C4-2B (cell line): ENCODE data around the gene RASAL2.

Experiments used
- H3K27ac ChIP-seq: fragments of 450-650 bp; 2 replicates; pipeline ENCODE4 v1.5.1; 2017
- CTCF ChIP-seq: fragments of 450-650 bp; conservative IDR thresholded peaks from 2 replicates; pipeline ENCODE4 v1.5.1; 2017; ENCODE audit warnings: mild to moderate bottlenecking
- ZFX ChIP-seq: fragments of 450-650 bp; IDR thresholded peaks from 2 replicates; pipeline ENCODE4 v1.6.1; 2017

The RASAL2 gene

GRCh38 chr1:178224358-178224757 lies 130.5 kb downstream of the RASAL2 start:
- H3K27ac ChIP-seq: no peak overlapping the region
- no peak for TF ChIP-seq ZFX

- TF ChIP-seq ZFX (no peak), CTCF (no peak)
- H3K27ac ChIP-seq: no peak overlapping the region
Observed at GRCh38 chr1:178230881-178231409, 137.0 kb downstream of the RASAL2 start.

- TF ChIP-seq ZFX (no peak), CTCF (no peak)
- H3K27ac ChIP-seq: no peak overlapping the region
Observed at GRCh38 chr1:178232108-178232507, 138.2 kb downstream of the RASAL2 start.

GRCh38 chr1:178232949-178233348 lies 139.0 kb downstream of the RASAL2 start:
- TF ChIP-seq CTCF (no peak), ZFX (no peak)
- no peak overlapping the region for H3K27ac ChIP-seq

GRCh38 chr1:178237121-178237520 lies 143.2 kb downstream of the RASAL2 start:
- TF ChIP-seq ZFX: no peak
- TF ChIP-seq CTCF: no peak
- no peak overlapping the region for H3K27ac ChIP-seq

GRCh38 chr1:178238722-178239510 lies 145.0 kb downstream of the RASAL2 start:
- TF ChIP-seq CTCF (no peak), ZFX (no peak)
- no peak overlapping the region for H3K27ac ChIP-seq

GRCh38 chr1:178241057-178241456 lies 147.2 kb downstream of the RASAL2 start:
- H3K27ac ChIP-seq: no peak overlapping the region
- no peak for TF ChIP-seq ZFX
- no peak for TF ChIP-seq CTCF

- TF ChIP-seq ZFX (no peak), CTCF (no peak)
- H3K27ac ChIP-seq: no peak overlapping the region
Observed at GRCh38 chr1:178241837-178242236, 147.9 kb downstream of the RASAL2 start.
